Bronchial epithelial cell (primary cell): ENCODE data around the gene HDAC4. TPM values are rescaled to one million over a fixed set of nuclear protein-coding genes. Genes with fewer than 3 reads are reported as not detected.

Experiments used
- DNase-seq: peaks from one replicate; pipeline ENCODE4 v3.0.0-alpha.2; 2010; ENCODE audit warnings: low read depth
- FAIRE-seq: peaks from 2 replicates; lab custom pipeline; 2011; peaks lifted over from hg19 to GRCh38; lab: Jason Lieb, UNC
- H3K27me3 ChIP-seq: 2 replicates; pipeline ENCODE4 v1.5.1; 2011; ENCODE audit warnings: low read length; ENCODE audit not compliant: control insufficient read depth, insufficient read depth
- H3K36me3 ChIP-seq: 2 replicates; pipeline ENCODE4 v1.5.1; 2011; ENCODE audit warnings: low read length; ENCODE audit not compliant: control insufficient read depth, insufficient read depth
- H3K4me3 ChIP-seq: 2 replicates; pipeline ENCODE4 v1.5.1; 2011; ENCODE audit warnings: mild to moderate bottlenecking, low read depth, low read length, control low read depth
- total RNA-seq: library from RNA; depleted of rRNA; stranded (reverse); fragments of >200 nt; gene quantifications from 2 replicates; pipeline ENCODE4 v1.2.1, GENCODE V29; 2014
- TF ChIP-seq, protein P1 (sequence below): IDR thresholded peaks from 2 replicates; pipeline ENCODE4 v1.5.1; 2011; ENCODE audit warnings: mild to moderate bottlenecking, moderate library complexity, low read length, control low read depth, inconsistent platforms; ENCODE audit not compliant: insufficient read depth, severe bottlenecking

The HDAC4 gene
- total RNA-seq, 1 donor from 2014 or later = 5.3 TPM

DNA sequence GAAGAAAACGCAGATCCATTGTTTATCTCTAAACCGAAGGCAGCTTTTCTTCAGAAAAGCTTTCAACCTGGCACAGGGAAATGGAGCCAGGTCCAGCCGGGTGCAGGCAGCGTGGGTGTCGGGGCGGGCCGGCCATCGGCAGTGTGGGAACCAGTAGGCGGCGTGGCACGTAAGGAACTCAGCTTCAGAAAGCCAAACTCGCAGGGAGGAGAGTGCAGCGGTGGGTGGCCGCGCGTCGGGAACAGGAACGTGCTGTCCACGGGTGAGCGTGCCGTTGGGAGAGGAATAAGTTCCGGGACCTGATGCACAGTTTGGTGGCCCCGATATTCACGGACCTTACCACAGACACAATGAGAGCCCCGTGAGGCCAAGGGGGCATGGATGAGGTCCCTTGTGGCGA is 282.6 kb downstream of the HDAC4 start:
- TF ChIP-seq, protein P1, sequence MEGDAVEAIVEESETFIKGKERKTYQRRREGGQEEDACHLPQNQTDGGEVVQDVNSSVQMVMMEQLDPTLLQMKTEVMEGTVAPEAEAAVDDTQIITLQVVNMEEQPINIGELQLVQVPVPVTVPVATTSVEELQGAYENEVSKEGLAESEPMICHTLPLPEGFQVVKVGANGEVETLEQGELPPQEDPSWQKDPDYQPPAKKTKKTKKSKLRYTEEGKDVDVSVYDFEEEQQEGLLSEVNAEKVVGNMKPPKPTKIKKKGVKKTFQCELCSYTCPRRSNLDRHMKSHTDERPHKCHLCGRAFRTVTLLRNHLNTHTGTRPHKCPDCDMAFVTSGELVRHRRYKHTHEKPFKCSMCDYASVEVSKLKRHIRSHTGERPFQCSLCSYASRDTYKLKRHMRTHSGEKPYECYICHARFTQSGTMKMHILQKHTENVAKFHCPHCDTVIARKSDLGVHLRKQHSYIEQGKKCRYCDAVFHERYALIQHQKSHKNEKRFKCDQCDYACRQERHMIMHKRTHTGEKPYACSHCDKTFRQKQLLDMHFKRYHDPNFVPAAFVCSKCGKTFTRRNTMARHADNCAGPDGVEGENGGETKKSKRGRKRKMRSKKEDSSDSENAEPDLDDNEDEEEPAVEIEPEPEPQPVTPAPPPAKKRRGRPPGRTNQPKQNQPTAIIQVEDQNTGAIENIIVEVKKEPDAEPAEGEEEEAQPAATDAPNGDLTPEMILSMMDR = no peak
- H3K36me3 ChIP-seq = no peaks in the 10 kb centered on the region
- no peak for DNase-seq
- H3K27me3 ChIP-seq = no peaks in the 10 kb centered on the region
- FAIRE-seq = peak; percentile 52
- no peak overlapping the region for H3K4me3 ChIP-seq

GRCh38 chr2:239117831-239118230 is 283.0 kb downstream of the HDAC4 start:
- Histone ChIP-seq H3K27me3 (no peaks in the 10 kb centered on the region), H3K36me3 (no peaks in the 10 kb centered on the region), H3K4me3 (no peak overlapping the region)
- TF ChIP-seq, protein P1 = no peak
- FAIRE-seq (no peak), DNase-seq (no peak)

DNA sequence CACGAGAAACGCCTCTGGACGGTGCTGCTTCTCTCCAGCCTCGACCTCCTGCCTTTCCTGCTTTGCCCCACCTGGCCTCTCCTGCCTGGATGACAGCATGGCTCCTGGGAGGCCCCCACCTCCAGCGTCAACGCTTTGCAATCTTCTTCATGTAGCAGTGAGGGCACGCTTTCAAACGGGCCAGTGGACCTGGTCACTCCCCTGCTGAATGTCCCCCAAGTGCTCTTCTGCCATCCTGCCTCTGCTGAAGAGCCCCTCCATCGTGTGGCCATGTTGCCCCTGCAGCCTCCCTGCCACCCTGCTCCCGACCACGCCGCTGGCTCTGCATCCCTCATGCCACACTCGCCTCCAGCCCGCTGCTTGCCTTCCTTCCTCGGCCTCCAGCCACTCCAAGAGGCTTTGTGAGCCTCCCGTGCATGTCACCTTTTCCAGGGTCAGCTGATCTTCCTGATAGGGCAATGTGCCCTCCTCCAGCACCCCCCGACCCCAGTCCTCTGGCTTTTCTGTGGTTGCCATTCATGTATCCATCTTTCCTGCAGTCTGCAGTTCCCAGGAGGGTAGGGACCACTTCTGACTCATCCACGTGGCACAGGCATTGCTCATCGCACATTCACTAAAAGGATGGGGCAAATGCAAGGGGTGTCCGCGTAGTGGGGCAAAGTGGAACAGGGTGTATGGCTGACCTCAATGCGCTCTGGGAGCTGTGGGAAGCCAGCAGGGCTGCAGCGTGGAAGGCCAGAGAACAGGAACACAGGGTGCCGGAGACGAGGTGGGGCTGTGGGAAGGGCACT is 284.2 kb downstream of the HDAC4 start:
- Histone ChIP-seq H3K36me3 (no peaks in the 10 kb centered on the region), H3K4me3 (no peak overlapping the region), H3K27me3 (no peaks in the 10 kb centered on the region)
- DNase-seq (peak; percentile 26), FAIRE-seq (no peak)
- TF ChIP-seq, protein P1 = no peak

- FAIRE-seq = peak; percentile 68
Observed at GRCh38 chr2:239115616-239116015, 285.2 kb downstream of the HDAC4 start.

GRCh38 chr2:239114616-239115265 is 286.1 kb downstream of the HDAC4 start:
- Histone ChIP-seq H3K4me3 (no peak overlapping the region), H3K27me3 (no peaks in the 10 kb centered on the region), H3K36me3 (no peaks in the 10 kb centered on the region)
- TF ChIP-seq, protein P1 = no peak
- FAIRE-seq (no peak), DNase-seq (no peak)

More at GRCh38 chr2:239115616-239116015, 285.2 kb downstream of the HDAC4 start:
- TF ChIP-seq, protein P1 = no peak
- Histone ChIP-seq H3K36me3 (no peaks in the 10 kb centered on the region), H3K27me3 (no peaks in the 10 kb centered on the region), H3K4me3 (no peak overlapping the region)
- no peak for DNase-seq
